H1 (cell line): ENCODE measurements around the gene GOLGA8F. TPM values are rescaled to one million over a fixed set of nuclear protein-coding genes. Genes with fewer than 3 reads are reported as not detected.
"Not testable (repeated sequence)": the region's sequence is repeated elsewhere in the genome, so short reads cannot be mapped to it uniquely, and the experiment has no call there.

Experiments
- CTCF ChIA-PET: fragments of 300-600 bp; sonication (Branson Sonifier 250); formaldehyde crosslinking; loops from one replicate; lab custom pipeline; 2021; ENCODE audit not compliant: partially characterized antibody; lab: Charles Lee
- POLR2A ChIA-PET: fragments of 300-600 bp; sonication (Branson Sonifier 250); formaldehyde crosslinking; loops from one replicate; lab custom pipeline; 2021; ENCODE audit warnings: inconsistent platforms; ENCODE audit not compliant: partially characterized antibody; lab: Charles Lee
- DNase-seq, 2 experiments: peaks; one replicate each; pipeline versions ENCODE4 v3.0.0 to v3.0.0-alpha.2; 2010 to 2022; ENCODE audit warnings: low spot score in 2 of 2, low read depth in 1 of 2, mixed read lengths in 1 of 2
- FAIRE-seq: peaks from 2 replicates; lab custom pipeline; 2011; peaks lifted over from hg19 to GRCh38; lab: Jason Lieb, UNC
- H2AFZ ChIP-seq: 2 replicates; pipeline ENCODE4 v1.8.1; 2012; ENCODE audit warnings: low read length, inconsistent platforms
- H2AK5ac ChIP-seq: 2 replicates; pipeline ENCODE4 v1.6.1; 2013; ENCODE audit warnings: low read depth, low read length
- H2BK120ac ChIP-seq: replicated peaks from 2 replicates; pipeline ENCODE3; 2013; ENCODE audit warnings: low read depth, low read length, inconsistent platforms
- H2BK12ac ChIP-seq: 2 replicates; pipeline ENCODE4 v1.6.1; 2013; ENCODE audit warnings: low read depth, low read length
- H2BK15ac ChIP-seq: 2 replicates; pipeline ENCODE4 v1.6.1; 2013; ENCODE audit warnings: low read length
- H2BK20ac ChIP-seq: 2 replicates; pipeline ENCODE4 v1.6.1; 2013; ENCODE audit warnings: low read length
- H2BK5ac ChIP-seq: 2 replicates; pipeline ENCODE4 v1.6.1; 2013; ENCODE audit warnings: low read depth, low read length
- H3K14ac ChIP-seq: 2 replicates; pipeline ENCODE4 v1.6.1; 2013; ENCODE audit warnings: inconsistent platforms; ENCODE audit not compliant: insufficient read length
- H3K18ac ChIP-seq: 2 replicates; pipeline ENCODE4 v1.6.1; 2013; ENCODE audit warnings: low read length; ENCODE audit errors: extremely low read depth
- H3K23ac ChIP-seq: 2 replicates; pipeline ENCODE4 v1.6.1; 2013; ENCODE audit warnings: inconsistent platforms; ENCODE audit not compliant: insufficient read length
- H3K23me2 ChIP-seq: 2 replicates; pipeline ENCODE4 v1.6.1; 2013; ENCODE audit warnings: low read depth, low read length
- H3K27ac ChIP-seq: 2 replicates; pipeline ENCODE4 v1.6.1; 2011; ENCODE audit warnings: low read depth, low read length, inconsistent platforms
- H3K27me3 ChIP-seq, 4 experiments: replicated peaks in 1 of 4; 1 replicate in 1 of 4; 2 replicates in 3 of 4; pipeline versions ENCODE4 v1.6.1 to v1.8.1; 2011 to 2013; ENCODE audit warnings: low read length in 3 of 4, mild to moderate bottlenecking in 3 of 4, inconsistent platforms in 2 of 4, mixed read lengths in 2 of 4, moderate library complexity in 1 of 4; ENCODE audit not compliant: control insufficient read depth in 3 of 4, insufficient read depth in 3 of 4; ENCODE audit errors: extremely low read depth in 1 of 4
- H3K36me3 ChIP-seq, 4 experiments: 2 replicates each; pipeline versions ENCODE4 v1.6.1 to v1.8.1; 2011 to 2013; ENCODE audit warnings: mild to moderate bottlenecking in 4 of 4, low read length in 3 of 4, moderate library complexity in 2 of 4, control low read depth in 1 of 4, inconsistent platforms in 1 of 4; ENCODE audit not compliant: insufficient read depth in 4 of 4, control insufficient read depth in 2 of 4
- H3K4ac ChIP-seq: replicated peaks from 2 replicates; pipeline ENCODE3; 2013; ENCODE audit warnings: low read length, low read depth, mixed read lengths, inconsistent platforms; ENCODE audit not compliant: insufficient read length
- H3K4me1 ChIP-seq, 4 experiments: replicated peaks in 1 of 4; 1 replicate in 1 of 4; 2 replicates in 3 of 4; pipeline versions ENCODE4 v1.6.1 to v1.8.1; 2011 to 2013; ENCODE audit warnings: low read length in 3 of 4, inconsistent platforms in 2 of 4, mixed read lengths in 1 of 4; ENCODE audit not compliant: insufficient read depth in 4 of 4, control insufficient read depth in 3 of 4
- H3K4me2 ChIP-seq, 2 experiments: 2 replicates each; pipeline versions ENCODE4 v1.6.1 to v1.8.1; 2011 to 2013; ENCODE audit warnings: low read depth in 2 of 2, low read length in 2 of 2, control low read depth in 1 of 2, inconsistent platforms in 1 of 2, mild to moderate bottlenecking in 1 of 2; ENCODE audit not compliant: insufficient read depth in 1 of 2
- H3K4me3 ChIP-seq, 4 experiments: fragments of 200-600, 300-600 bp in 1 of 4; sonication (generic), shearing (Covaris generic), sonication (Bioruptor Twin) in 1 of 4; 2 replicates each; pipeline versions ENCODE4 v1.5.1 to v1.8.1; 2011 to 2016; ENCODE audit warnings: low read length in 4 of 4, low read depth in 3 of 4, control low read depth in 2 of 4, inconsistent platforms in 2 of 4, mild to moderate bottlenecking in 2 of 4, mixed read lengths in 1 of 4, moderate library complexity in 1 of 4; ENCODE audit not compliant: insufficient read depth in 2 of 4; ENCODE audit errors: extremely low read depth in 1 of 4
- H3K56ac ChIP-seq: replicated peaks from 2 replicates; pipeline ENCODE3; 2013; ENCODE audit warnings: low read depth, mild to moderate bottlenecking, mixed read lengths, low read length, inconsistent platforms; ENCODE audit not compliant: insufficient read length
- H3K79me1 ChIP-seq: 2 replicates; pipeline ENCODE4 v1.6.1; 2013; ENCODE audit warnings: low read depth, low read length, control low read depth
- H3K79me2 ChIP-seq, 2 experiments: 2 replicates each; pipeline versions ENCODE4 v1.6.1 to v1.8.1; 2012 to 2013; ENCODE audit warnings: low read length in 2 of 2, mild to moderate bottlenecking in 2 of 2, inconsistent platforms in 1 of 2; ENCODE audit not compliant: insufficient read depth in 2 of 2, control insufficient read depth in 1 of 2
- H3K9ac ChIP-seq, 4 experiments: replicated peaks in 1 of 4; 1 replicate in 1 of 4; 2 replicates in 3 of 4; pipeline versions ENCODE4 v1.6.1 to v1.8.1; 2011 to 2013; ENCODE audit warnings: low read depth in 3 of 4, low read length in 3 of 4, control low read depth in 2 of 4, mild to moderate bottlenecking in 2 of 4, moderate library complexity in 2 of 4, inconsistent platforms in 1 of 4; ENCODE audit errors: extremely low read depth in 1 of 4
- H3K9me3 ChIP-seq, 2 experiments: 2 replicates each; pipeline versions ENCODE4 v1.6.1 to v1.8.1; 2012 to 2013; ENCODE audit warnings: mild to moderate bottlenecking in 2 of 2, moderate library complexity in 2 of 2, control low read depth in 1 of 2, inconsistent platforms in 1 of 2, low read depth in 1 of 2, low read length in 1 of 2, mixed read lengths in 1 of 2; ENCODE audit not compliant: insufficient read depth in 2 of 2
- H4K20me1 ChIP-seq, 2 experiments: replicated peaks in 1 of 2; 2 replicates each; pipeline versions ENCODE3 to v1.8.1; 2011 to 2013; ENCODE audit warnings: inconsistent platforms in 2 of 2, low read length in 2 of 2, mild to moderate bottlenecking in 1 of 2; ENCODE audit not compliant: insufficient read depth in 2 of 2, control insufficient read depth in 1 of 2
- H4K5ac ChIP-seq: 2 replicates; pipeline ENCODE4 v1.6.1; 2013; ENCODE audit warnings: low read length, low read depth, mixed read lengths, inconsistent platforms; ENCODE audit not compliant: insufficient read length
- H4K8ac ChIP-seq: 2 replicates; pipeline ENCODE4 v1.8.0; 2013; ENCODE audit warnings: mild to moderate bottlenecking, moderate library complexity, low read length, inconsistent platforms; ENCODE audit not compliant: insufficient read depth; ENCODE audit errors: extremely low read depth
- H4K91ac ChIP-seq: replicated peaks from 2 replicates; pipeline ENCODE3; 2013; ENCODE audit warnings: low read length, mixed read lengths, inconsistent platforms; ENCODE audit not compliant: insufficient read length
- WGBS, 2 experiments: shearing (Covaris generic) in 1 of 2; methylation state at CpG; one replicate each; pipeline versions ENCODE4 v1.1.6 to v1.1.7; 2013 to 2015; ENCODE audit warnings: low lambda C conversion rate in 2 of 2, mixed read lengths in 2 of 2, inconsistent platforms in 1 of 2, low coverage in 1 of 2, missing lambda C conversion rate in 1 of 2; ENCODE audit not compliant: insufficient replicate concordance in 2 of 2, insufficient coverage in 1 of 2, insufficient read length in 1 of 2; ENCODE audit errors: extremely low coverage in 1 of 2, missing lambda C conversion rate in 1 of 2; 5-methylcytosine and 5-hydroxymethylcytosine counted together
- polyA plus RNA-seq, 7 experiments: library from polyadenylated mRNA; depleted of rRNA in 3 of 7; stranded (reverse) in 5 of 7; unstranded in 2 of 7; fragments of >200 nt in 5 of 7; fragments of 200-250 nt in 2 of 7; gene quantifications; 1 replicate in 5 of 7; 2 replicates in 1 of 7; 4 replicates in 1 of 7; pipeline versions ENCODE4 v1.2.1 to v1.2.3, GENCODE V29; 2011 to 2013; ENCODE audit warnings: missing spikeins in 2 of 7, mixed read lengths in 2 of 7
- total RNA-seq: library from RNA; stranded (reverse); fragmentation: NEBNext Ultra II Directional; extraction: Animal tissue kit (Norgen Biotek cat#: 25700); gene quantifications from 2 replicates; pipeline ENCODE4 v1.2.1, GENCODE V29; 2021

Gene GOLGA8F
- total and polyA plus RNA-seq, 2 of the 8 experiments (the other 6 are each of a cell fraction or from before 2014, with no cell fraction given) = not detected

DNA sequence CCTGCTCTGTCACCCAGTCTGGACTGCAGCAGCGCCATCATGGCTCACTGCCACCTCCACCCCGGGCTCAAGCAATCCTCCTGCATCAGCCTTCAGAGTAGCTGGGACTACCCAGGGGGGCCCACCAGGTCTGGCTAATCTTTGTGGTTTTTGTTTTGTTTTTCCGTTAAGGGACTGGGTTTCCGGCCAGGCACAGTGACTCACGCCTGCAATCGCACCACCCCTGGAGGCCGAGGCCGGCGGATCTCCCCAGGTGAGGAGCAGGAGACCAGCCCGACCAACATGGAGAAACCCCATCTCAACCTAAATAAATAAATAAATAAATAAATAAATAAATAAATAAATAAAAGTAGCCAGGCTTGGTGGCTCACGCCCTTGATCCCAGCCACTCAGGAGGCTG lies 17.6 kb downstream of the GOLGA8F start:
- H3K4ac ChIP-seq, H3K9me3 ChIP-seq, H2AFZ ChIP-seq, H3K23me2 ChIP-seq, FAIRE-seq, H3K36me3 ChIP-seq, H3K9ac ChIP-seq, H4K8ac ChIP-seq, H2BK12ac ChIP-seq, H3K4me2 ChIP-seq, H3K18ac ChIP-seq, CTCF ChIA-PET, H4K91ac ChIP-seq, H3K23ac ChIP-seq, H3K27ac ChIP-seq, H3K79me1 ChIP-seq, H2BK5ac ChIP-seq, DNase-seq, POLR2A ChIA-PET, H3K79me2 ChIP-seq, H4K20me1 ChIP-seq, H3K56ac ChIP-seq, H3K27me3 ChIP-seq, H2AK5ac ChIP-seq, H2BK20ac ChIP-seq, H2BK120ac ChIP-seq, H3K14ac ChIP-seq, H4K5ac ChIP-seq, H2BK15ac ChIP-seq, H3K4me3 ChIP-seq, H3K4me1 ChIP-seq: not testable (repeated sequence)
- no CpG with 5 or more reads among the region's 11 CpGs for WGBS, 2 experiments

GRCh38 chr15:28402774-28403435 lies 24.4 kb downstream of the GOLGA8F start:
- H2BK12ac ChIP-seq, H3K79me1 ChIP-seq, H3K23ac ChIP-seq, H3K4me1 ChIP-seq, H2BK20ac ChIP-seq, H3K27me3 ChIP-seq, H2AK5ac ChIP-seq, H4K8ac ChIP-seq, H2AFZ ChIP-seq, H3K18ac ChIP-seq, H3K79me2 ChIP-seq, H3K27ac ChIP-seq, DNase-seq, H3K36me3 ChIP-seq, H3K4ac ChIP-seq, H4K20me1 ChIP-seq, CTCF ChIA-PET, H3K56ac ChIP-seq, H4K5ac ChIP-seq, H4K91ac ChIP-seq, H3K14ac ChIP-seq, H3K4me3 ChIP-seq, H2BK15ac ChIP-seq, H3K23me2 ChIP-seq, FAIRE-seq, H2BK5ac ChIP-seq, POLR2A ChIA-PET, H2BK120ac ChIP-seq, H3K9me3 ChIP-seq, H3K9ac ChIP-seq, H3K4me2 ChIP-seq: not testable (repeated sequence)
- no CpG with 5 or more reads among the region's 64 CpGs for WGBS, 2 experiments
